GM21737 (cell line): Measurements from ENCODE around the gene OR9Q1.

Source experiments
- ATAC-seq: cut with Tn5 transposase; IDR thresholded peaks from one replicate; pipeline ENCODE4 v1.9.1; 2021; ENCODE audit warnings: mild to moderate bottlenecking, moderate library complexity; ENCODE audit not compliant: unreplicated experiment

Gene OR9Q1

GRCh38 chr11:58030653-58031052 is 7.0 kb downstream of the OR9Q1 start, which contains the start of gene OR6Q1:
Gene OR6Q1, plus strand, starts transcription at chr11:58030953. Its CDS starts 0 bp downstream, at chr11:58030953.
- ATAC-seq, result no peak

- ATAC-seq, result no peak
Observed at GRCh38 chr11:58034471-58034870, 10.8 kb downstream of the OR9Q1 start.

GRCh38 chr11:58039589-58039988 is 15.9 kb downstream of the OR9Q1 start:
- no peak for ATAC-seq

- ATAC-seq, result no peak
Observed at GRCh38 chr11:58043379-58043778, 19.7 kb downstream of the OR9Q1 start.

- no peak for ATAC-seq
Observed at GRCh38 chr11:58046231-58046630, 22.6 kb downstream of the OR9Q1 start.

- no peak for ATAC-seq
Observed at GRCh38 chr11:58047818-58048217, 24.1 kb downstream of the OR9Q1 start.

GRCh38 chr11:58055806-58056401 is 32.2 kb downstream of the OR9Q1 start:
- ATAC-seq, result no peak

GRCh38 chr11:58057481-58057880 is 33.8 kb downstream of the OR9Q1 start:
- ATAC-seq, result no peak

- no peak for ATAC-seq
Observed at GRCh38 chr11:58058276-58059006, 34.8 kb downstream of the OR9Q1 start.

- no peak for ATAC-seq
Observed at GRCh38 chr11:58059007-58059350, 35.3 kb downstream of the OR9Q1 start.

GRCh38 chr11:58060535-58060934 is 36.9 kb downstream of the OR9Q1 start:
- ATAC-seq, result no peak

GRCh38 chr11:58060939-58061672 is 37.4 kb downstream of the OR9Q1 start:
- no peak for ATAC-seq

GRCh38 chr11:58061813-58062212 is 38.1 kb downstream of the OR9Q1 start:
- ATAC-seq, result no peak

GRCh38 chr11:58067685-58068084 is 44.0 kb downstream of the OR9Q1 start:
- ATAC-seq, result no peak

GRCh38 chr11:58068655-58069054 is 45.0 kb downstream of the OR9Q1 start:
- no peak for ATAC-seq

GRCh38 chr11:58070585-58070984 is 46.9 kb downstream of the OR9Q1 start:
- ATAC-seq, result no peak

GRCh38 chr11:58075781-58076180 is 52.1 kb downstream of the OR9Q1 start:
- no peak for ATAC-seq

- no peak for ATAC-seq
Observed at GRCh38 chr11:58086528-58086927, 62.8 kb downstream of the OR9Q1 start.

GRCh38 chr11:58097437-58097836 is 73.8 kb downstream of the OR9Q1 start:
- no peak for ATAC-seq

GRCh38 chr11:58121096-58121495 is 97.4 kb downstream of the OR9Q1 start:
- no peak for ATAC-seq

- ATAC-seq, result no peak
Observed at GRCh38 chr11:58125469-58125868, 101.8 kb downstream of the OR9Q1 start, which contains the start of gene OR9I1. Gene OR9I1, minus strand, starts transcription at chr11:58125530. Its CDS starts 6,086 bp downstream, at chr11:58119444.

- ATAC-seq, result no peak
Observed at GRCh38 chr11:58127350-58127749, 103.7 kb downstream of the OR9Q1 start.
